Adipocyte (in vitro differentiated cells): ENCODE results near the gene KLF3.

Experiments used
- DNase-seq: peaks from one replicate; pipeline ENCODE4 v3.0.0-alpha.2; 2015; ENCODE audit warnings: low read depth
- H3K27me3 ChIP-seq: replicated peaks from 2 replicates; pipeline ENCODE4 v1.7.0; 2013; ENCODE audit warnings: mild to moderate bottlenecking, low read length, moderate library complexity; ENCODE audit not compliant: control insufficient read depth, insufficient read depth
- H3K36me3 ChIP-seq: 2 replicates; pipeline ENCODE4 v1.7.0; 2013; ENCODE audit warnings: low read length, mild to moderate bottlenecking, moderate library complexity; ENCODE audit not compliant: control insufficient read depth, insufficient read depth, severe bottlenecking
- H3K4me1 ChIP-seq: 2 replicates; pipeline ENCODE4 v1.7.0; 2013; ENCODE audit warnings: mild to moderate bottlenecking, low read length, moderate library complexity; ENCODE audit not compliant: control insufficient read depth, insufficient read depth
- H3K4me3 ChIP-seq: 2 replicates; pipeline ENCODE4 v1.7.0; 2013; ENCODE audit warnings: mild to moderate bottlenecking, low read length, moderate library complexity
- H3K9ac ChIP-seq: 2 replicates; pipeline ENCODE4 v1.7.0; 2013; ENCODE audit warnings: mild to moderate bottlenecking, low read length, moderate library complexity
- H3K9me3 ChIP-seq: 2 replicates; pipeline ENCODE4 v1.7.0; 2013; ENCODE audit warnings: mild to moderate bottlenecking, low read length, moderate library complexity; ENCODE audit not compliant: control insufficient read depth

KLF3 gene

GRCh38 chr4:38686682-38687081, 22.7 kb downstream of the KLF3 start:
- Histone ChIP-seq H3K4me3 (no peak overlapping the region), H3K9me3 (no peaks in the 10 kb centered on the region), H3K36me3 (peaks cover 50% of the 10 kb centered on the region)

GRCh38 chr4:38687571-38688011, 23.6 kb downstream of the KLF3 start:
- H3K4me1 ChIP-seq = peaks cover 73% of the 10 kb centered on the region
- H3K9ac ChIP-seq = no peak overlapping the region
- DNase-seq = no peak
- H3K9me3 ChIP-seq = no peaks in the 10 kb centered on the region
- H3K4me3 ChIP-seq = no peak overlapping the region
- H3K36me3 ChIP-seq = peaks cover 51% of the 10 kb centered on the region
- no peaks in the 10 kb centered on the region for H3K27me3 ChIP-seq

More at GRCh38 chr4:38686682-38687081, 22.7 kb downstream of the KLF3 start:
- Histone ChIP-seq H3K4me1 (peaks cover 72% of the 10 kb centered on the region), H3K9ac (peak overlapping the region; percentile 5), H3K27me3 (no peaks in the 10 kb centered on the region)
- peak; percentile 40 for DNase-seq

GRCh38 chr4:38688676-38689355, 24.8 kb downstream of the KLF3 start:
- Histone ChIP-seq H3K27me3 (no peaks in the 10 kb centered on the region), H3K4me1 (peaks cover 62% of the 10 kb centered on the region), H3K4me3 (no peak overlapping the region), H3K36me3 (peaks cover 57% of the 10 kb centered on the region), H3K9ac (no peak overlapping the region), H3K9me3 (no peaks in the 10 kb centered on the region)
- DNase-seq = no peak

- Histone ChIP-seq H3K36me3 (peaks cover 77% of the 10 kb centered on the region), H3K9ac (no peak overlapping the region), H3K4me1 (peaks cover 45% of the 10 kb centered on the region), H3K9me3 (no peaks in the 10 kb centered on the region), H3K27me3 (no peaks in the 10 kb centered on the region), H3K4me3 (no peak overlapping the region)
- DNase-seq = no peak
These were observed 27.4 kb downstream of the KLF3 start for GRCh38 chr4:38691251-38692008.

- no peaks in the 10 kb centered on the region for H3K9me3 ChIP-seq
- H3K9ac ChIP-seq = no peak overlapping the region
- H3K36me3 ChIP-seq = peaks cover 87% of the 10 kb centered on the region
- H3K4me1 ChIP-seq = peaks cover 45% of the 10 kb centered on the region
- no peaks in the 10 kb centered on the region for H3K27me3 ChIP-seq
- no peak for DNase-seq
- no peak overlapping the region for H3K4me3 ChIP-seq
These were observed 28.4 kb downstream of the KLF3 start for GRCh38 chr4:38692421-38692820.

GRCh38 chr4:38693569-38693968, 29.6 kb downstream of the KLF3 start:
- Histone ChIP-seq H3K9ac (no peak overlapping the region), H3K9me3 (no peaks in the 10 kb centered on the region), H3K27me3 (no peaks in the 10 kb centered on the region), H3K4me1 (peaks cover 52% of the 10 kb centered on the region), H3K36me3 (peaks cover 88% of the 10 kb centered on the region), H3K4me3 (no peak overlapping the region)
- DNase-seq = no peak

- H3K27me3 ChIP-seq = no peaks in the 10 kb centered on the region
- H3K9me3 ChIP-seq = no peaks in the 10 kb centered on the region
- H3K4me1 ChIP-seq = peaks cover 59% of the 10 kb centered on the region
- no peak overlapping the region for H3K4me3 ChIP-seq
- no peak overlapping the region for H3K9ac ChIP-seq
- peaks cover 84% of the 10 kb centered on the region for H3K36me3 ChIP-seq
- DNase-seq = no peak
These were observed 30.3 kb downstream of the KLF3 start for GRCh38 chr4:38694330-38694729.

GRCh38 chr4:38695809-38696208, 31.8 kb downstream of the KLF3 start:
- H3K27me3 ChIP-seq = no peaks in the 10 kb centered on the region
- no peak overlapping the region for H3K4me3 ChIP-seq
- peaks cover 69% of the 10 kb centered on the region for H3K36me3 ChIP-seq
- peaks cover 56% of the 10 kb centered on the region for H3K4me1 ChIP-seq
- no peaks in the 10 kb centered on the region for H3K9me3 ChIP-seq
- no peak for DNase-seq
- no peak overlapping the region for H3K9ac ChIP-seq

- H3K9me3 ChIP-seq = no peaks in the 10 kb centered on the region
- DNase-seq = peak; percentile 37
- peaks cover 64% of the 10 kb centered on the region for H3K36me3 ChIP-seq
- H3K4me1 ChIP-seq = peaks cover 48% of the 10 kb centered on the region
- H3K9ac ChIP-seq = no peak overlapping the region
- no peak overlapping the region for H3K4me3 ChIP-seq
- H3K27me3 ChIP-seq = no peaks in the 10 kb centered on the region
These were observed 32.7 kb downstream of the KLF3 start for GRCh38 chr4:38696697-38697096.

- peaks cover 58% of the 10 kb centered on the region for H3K36me3 ChIP-seq
- H3K27me3 ChIP-seq = no peaks in the 10 kb centered on the region
- H3K4me3 ChIP-seq = no peak overlapping the region
- no peak overlapping the region for H3K9ac ChIP-seq
- H3K9me3 ChIP-seq = no peaks in the 10 kb centered on the region
- H3K4me1 ChIP-seq = peaks cover 44% of the 10 kb centered on the region
- DNase-seq = no peak
These were observed 34.2 kb downstream of the KLF3 start for GRCh38 chr4:38698176-38698575.

- no peak for DNase-seq
- Histone ChIP-seq H3K36me3 (peaks cover 49% of the 10 kb centered on the region), H3K27me3 (no peaks in the 10 kb centered on the region)
These were observed 35.1 kb downstream of the KLF3 start for GRCh38 chr4:38699112-38699511.

More at GRCh38 chr4:38699112-38699511, 35.1 kb downstream of the KLF3 start:
- Histone ChIP-seq H3K4me1 (peaks cover 45% of the 10 kb centered on the region), H3K9me3 (no peaks in the 10 kb centered on the region), H3K4me3 (no peak overlapping the region), H3K9ac (no peak overlapping the region)
